ENCODE results near the gene PIKFYVE.

DNA sequence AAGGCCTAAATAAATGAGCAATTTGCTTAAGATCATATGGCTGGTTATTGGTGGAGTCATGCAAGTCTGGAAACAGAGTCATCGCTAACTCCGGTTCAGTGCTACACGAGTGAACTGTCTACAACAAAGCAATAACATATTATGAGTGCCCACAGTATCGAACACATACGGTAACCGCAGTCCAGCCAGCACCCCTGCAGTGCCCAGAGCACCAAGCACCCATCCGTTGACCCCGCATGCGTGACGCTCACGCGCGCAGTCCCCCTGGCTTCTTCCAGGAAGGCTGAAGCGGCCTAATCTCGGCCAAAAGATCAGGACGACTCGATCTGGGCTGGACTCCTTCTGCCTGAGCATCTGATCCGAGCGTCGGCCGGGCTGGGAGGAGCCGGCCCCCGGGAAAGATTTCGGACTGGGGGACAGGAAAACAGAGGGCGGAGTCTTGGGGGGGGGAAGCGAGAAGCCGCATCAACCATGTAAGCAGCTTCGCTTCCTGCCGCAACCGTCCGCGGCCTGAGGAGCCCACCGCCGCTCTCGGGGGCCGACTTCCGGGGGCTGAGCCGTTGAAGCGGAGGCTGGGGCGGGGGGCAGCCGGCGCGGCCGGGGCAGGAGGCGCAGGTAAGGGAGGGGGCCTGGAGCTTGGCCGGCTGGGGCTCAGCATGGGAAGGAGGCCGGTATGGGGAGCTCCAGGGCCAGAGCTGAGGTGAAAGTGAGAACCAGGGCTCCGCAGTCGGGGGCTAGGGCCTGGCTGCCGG lies at the start of gene PIKFYVE:
- TF ChIP-seq, protein P1, sequence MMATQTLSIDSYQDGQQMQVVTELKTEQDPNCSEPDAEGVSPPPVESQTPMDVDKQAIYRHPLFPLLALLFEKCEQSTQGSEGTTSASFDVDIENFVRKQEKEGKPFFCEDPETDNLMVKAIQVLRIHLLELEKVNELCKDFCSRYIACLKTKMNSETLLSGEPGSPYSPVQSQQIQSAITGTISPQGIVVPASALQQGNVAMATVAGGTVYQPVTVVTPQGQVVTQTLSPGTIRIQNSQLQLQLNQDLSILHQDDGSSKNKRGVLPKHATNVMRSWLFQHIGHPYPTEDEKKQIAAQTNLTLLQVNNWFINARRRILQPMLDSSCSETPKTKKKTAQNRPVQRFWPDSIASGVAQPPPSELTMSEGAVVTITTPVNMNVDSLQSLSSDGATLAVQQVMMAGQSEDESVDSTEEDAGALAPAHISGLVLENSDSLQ (IDR thresholded peaks at IDR 0.05) = no peak
- TF ChIP-seq POLR2A (IDR thresholded peaks at IDR 0.05; ENCODE audit: low read depth, low read length) (peak; percentile 91), RAD21 (IDR thresholded peaks at IDR 0.05; ENCODE audit: insufficient read depth, low read depth, low read length) (no peak; the same call in 1 of the 2 replicates), JUND (IDR thresholded peaks at IDR 0.05; ENCODE audit: low read depth, low read length) (no peak), TAF1 (IDR thresholded peaks at IDR 0.05; ENCODE audit: borderline replicate concordance, low read depth, low read length) (peak; percentile 43; the same call in 1 of the 2 replicates)

All from GM12878 (cell line).